Astrocyte of the spinal cord (primary cell): ENCODE data around the gene APOBEC3B.
A peak's percentile ranks its signal among the peaks of the same experiment; 100 is the strongest.
"Not testable (repeated sequence)": the region's sequence is repeated elsewhere in the genome, so short reads cannot be mapped to it uniquely, and the experiment has no call there.

Experiments
- DNase-seq: peaks from one replicate; pipeline ENCODE4 v3.0.0; 2011; ENCODE audit warnings: low read depth, low spot score
- H3K4me3 ChIP-seq: 2 replicates; pipeline ENCODE4 v1.5.1; 2011; ENCODE audit warnings: low read depth, mild to moderate bottlenecking, low read length, moderate library complexity
- in situ Hi-C: cut with HindIII; loops from 2 replicates; pipeline ENCODE4 v1.10.0; 2017; ENCODE audit warnings: low sequenced_read_pairs
- TF ChIP-seq, protein P1 (sequence below): IDR thresholded peaks from 2 replicates; pipeline ENCODE4 v1.5.1; 2012; ENCODE audit warnings: low read depth, mild to moderate bottlenecking, low read length, inconsistent platforms

APOBEC3B gene

DNA sequence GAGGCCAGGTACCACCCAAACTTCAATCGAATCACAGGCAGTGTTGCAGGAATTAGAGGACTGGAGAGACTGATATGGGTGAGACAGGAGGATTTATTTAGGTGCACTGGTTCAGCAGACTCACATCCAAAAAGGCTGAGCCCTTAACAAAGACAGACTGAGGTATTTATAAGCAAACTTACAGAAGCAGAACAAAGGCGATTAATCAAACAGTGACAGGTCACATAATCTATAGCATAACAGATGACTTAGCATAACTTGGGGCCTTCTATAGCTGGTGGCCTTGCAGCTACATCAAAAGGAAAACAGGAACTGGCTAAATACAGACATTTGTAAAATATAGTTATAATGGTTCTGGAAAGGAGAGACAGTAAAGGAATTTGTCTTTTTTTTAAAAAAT, 2.1 kb downstream of the APOBEC3B start:
- in situ Hi-C loops = no loop called here
- DNase-seq = no peak
- no peak overlapping the region for H3K4me3 ChIP-seq
- TF ChIP-seq, protein P1, sequence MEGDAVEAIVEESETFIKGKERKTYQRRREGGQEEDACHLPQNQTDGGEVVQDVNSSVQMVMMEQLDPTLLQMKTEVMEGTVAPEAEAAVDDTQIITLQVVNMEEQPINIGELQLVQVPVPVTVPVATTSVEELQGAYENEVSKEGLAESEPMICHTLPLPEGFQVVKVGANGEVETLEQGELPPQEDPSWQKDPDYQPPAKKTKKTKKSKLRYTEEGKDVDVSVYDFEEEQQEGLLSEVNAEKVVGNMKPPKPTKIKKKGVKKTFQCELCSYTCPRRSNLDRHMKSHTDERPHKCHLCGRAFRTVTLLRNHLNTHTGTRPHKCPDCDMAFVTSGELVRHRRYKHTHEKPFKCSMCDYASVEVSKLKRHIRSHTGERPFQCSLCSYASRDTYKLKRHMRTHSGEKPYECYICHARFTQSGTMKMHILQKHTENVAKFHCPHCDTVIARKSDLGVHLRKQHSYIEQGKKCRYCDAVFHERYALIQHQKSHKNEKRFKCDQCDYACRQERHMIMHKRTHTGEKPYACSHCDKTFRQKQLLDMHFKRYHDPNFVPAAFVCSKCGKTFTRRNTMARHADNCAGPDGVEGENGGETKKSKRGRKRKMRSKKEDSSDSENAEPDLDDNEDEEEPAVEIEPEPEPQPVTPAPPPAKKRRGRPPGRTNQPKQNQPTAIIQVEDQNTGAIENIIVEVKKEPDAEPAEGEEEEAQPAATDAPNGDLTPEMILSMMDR = no peak

DNA sequence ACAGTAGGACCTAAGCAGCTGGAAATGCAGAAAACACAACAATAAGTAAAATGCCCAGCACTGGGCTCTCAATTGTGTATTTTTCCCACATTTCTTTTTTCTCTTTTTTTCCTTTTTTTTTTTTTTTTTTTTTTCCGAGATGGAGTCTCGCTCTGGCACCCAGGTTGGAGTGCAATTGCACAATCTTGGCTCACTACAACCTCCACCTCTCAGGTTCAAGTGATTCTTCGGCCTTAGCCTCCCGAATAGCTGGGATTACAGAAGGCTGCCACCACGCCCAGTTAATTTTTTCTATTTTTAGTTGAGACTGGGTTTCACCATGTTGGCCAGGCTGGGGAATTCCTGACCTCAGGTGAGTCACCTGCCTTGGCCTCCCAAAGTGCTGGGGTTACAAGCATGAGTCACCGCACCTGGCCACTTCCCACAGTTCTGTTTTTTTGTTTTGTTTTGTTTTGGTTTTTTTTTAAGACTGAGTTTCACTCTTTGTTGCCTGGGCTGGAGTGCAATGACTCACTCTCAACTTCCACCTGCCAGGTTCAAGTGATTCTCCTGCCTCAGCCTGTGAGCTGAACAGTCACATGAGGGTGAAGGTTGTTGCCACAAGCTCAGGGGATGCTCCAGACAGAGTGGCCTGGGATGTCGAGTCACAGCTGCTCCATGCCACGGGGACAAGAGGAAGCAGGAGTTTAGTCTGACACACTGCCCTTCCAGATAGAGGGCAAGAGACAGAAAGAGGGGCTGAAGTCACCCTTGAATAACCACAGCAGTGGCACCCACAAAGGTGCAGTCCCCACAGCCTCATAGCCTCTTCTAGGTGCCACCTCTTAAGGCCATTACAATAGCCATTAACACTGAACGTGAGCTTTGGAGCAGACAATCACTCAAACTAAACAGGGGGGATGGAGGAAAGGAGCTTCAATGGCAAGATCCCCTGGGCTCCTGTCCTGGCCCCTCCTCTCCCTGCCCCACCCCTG, 2.9 kb downstream of the APOBEC3B start:
- H3K4me3 ChIP-seq, in situ Hi-C loops: not testable (repeated sequence)
- DNase-seq = peak; percentile 42

DNA sequence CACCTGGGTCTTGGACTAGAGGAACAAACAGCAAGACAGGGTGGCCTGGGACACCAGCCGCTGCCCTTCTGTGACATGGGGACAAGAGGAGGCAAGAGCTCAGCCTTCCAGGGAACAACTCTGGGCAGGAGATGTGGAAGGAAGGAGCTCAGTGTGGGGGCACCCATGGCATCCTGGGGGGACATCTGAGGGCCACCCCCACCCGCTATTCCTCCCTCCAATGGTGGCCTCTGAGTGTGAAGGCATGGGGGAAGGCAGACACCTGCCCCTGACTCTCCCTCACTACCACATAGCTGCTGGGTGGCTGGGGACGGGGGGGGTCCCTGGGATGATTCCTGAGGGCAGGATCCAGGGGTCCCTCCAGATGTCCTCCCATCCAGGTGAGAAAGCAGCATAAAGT, 4.5 kb downstream of the APOBEC3B start:
- in situ Hi-C loops = no loop called here
- DNase-seq = no peak
- TF ChIP-seq, protein P1 = no peak
- no peak overlapping the region for H3K4me3 ChIP-seq

DNA sequence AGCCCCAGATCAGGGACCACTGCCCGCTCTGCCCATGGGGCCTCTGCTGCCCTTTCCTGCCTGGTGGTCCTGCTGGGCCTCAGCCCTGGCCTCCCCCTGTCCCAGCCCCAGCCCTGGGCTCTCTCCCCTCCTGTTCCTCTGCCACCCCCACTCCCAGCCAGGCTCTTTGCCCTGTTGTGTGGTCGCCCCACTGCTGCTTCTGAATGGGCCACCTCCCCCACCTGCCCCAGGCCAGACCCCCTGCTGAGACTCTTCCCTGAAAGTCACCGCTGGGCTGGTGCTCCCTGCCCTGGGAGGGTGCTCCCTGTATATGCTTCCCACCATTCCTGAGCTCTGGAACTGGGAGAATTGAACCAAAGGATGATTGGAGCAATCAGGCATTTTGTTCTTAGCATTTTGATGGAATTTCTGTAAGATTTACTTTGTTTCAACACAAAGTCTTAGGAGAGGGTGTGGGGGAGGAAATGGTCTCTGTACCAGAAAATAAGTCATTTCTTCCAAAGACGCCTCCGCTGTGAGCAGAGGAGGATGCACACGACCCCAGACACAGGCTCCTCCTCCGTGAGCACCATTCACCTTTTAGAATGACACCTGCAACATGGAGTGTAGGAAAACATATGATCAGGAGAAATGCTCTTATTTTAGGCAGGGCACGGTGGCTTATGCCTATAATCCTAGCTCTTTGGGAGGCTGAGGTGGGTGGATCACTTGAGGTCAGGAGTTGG, 5.2 kb downstream of the APOBEC3B start:
- in situ Hi-C loops = no loop called here
- no peak overlapping the region for H3K4me3 ChIP-seq
- TF ChIP-seq, protein P1 = no peak
- DNase-seq = no peak

DNA sequence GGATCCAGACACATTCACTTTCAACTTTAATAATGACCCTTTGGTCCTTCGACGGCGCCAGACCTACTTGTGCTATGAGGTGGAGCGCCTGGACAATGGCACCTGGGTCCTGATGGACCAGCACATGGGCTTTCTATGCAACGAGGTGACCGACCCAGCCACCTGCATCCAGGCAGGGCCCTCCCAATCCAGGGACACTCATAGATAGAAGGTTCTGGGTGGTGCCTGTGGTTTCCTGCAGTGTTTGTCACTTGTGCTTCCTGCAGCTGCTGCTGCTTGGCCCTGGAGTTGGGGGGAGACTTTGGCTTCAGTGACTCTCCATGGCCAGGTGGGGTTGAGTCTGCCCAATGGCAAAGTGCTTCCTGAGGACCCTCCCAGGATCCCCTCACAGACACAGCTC, 7.3 kb downstream of the APOBEC3B start:
- TF ChIP-seq, protein P1 = no peak
- in situ Hi-C loops = no loop called here
- DNase-seq = no peak
- H3K4me3 ChIP-seq = no peak overlapping the region

DNA sequence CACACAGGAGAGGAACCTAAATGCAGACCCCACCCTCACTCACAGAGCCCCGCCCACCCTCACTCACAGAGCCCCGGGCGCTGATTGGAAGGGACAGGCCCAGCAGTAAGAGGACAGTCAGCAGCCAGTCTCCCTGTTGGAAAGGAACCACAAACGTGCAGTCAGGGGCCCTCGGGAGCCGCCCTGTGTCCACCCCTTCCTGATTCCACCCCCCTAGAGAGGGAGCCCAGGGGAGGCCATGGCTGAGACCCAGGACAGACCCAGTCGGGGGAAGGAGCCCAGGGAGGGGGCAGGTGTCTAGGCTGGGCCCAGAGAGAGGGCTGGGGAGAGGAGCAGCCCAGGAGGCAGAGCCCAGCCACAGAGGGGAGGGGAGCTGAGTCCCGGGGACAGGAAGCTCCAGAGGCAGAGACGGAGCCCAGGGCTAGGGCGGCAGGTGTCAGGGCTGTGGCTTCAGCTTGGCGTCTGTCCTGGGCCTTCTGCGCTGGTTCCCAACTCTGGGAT, 10.8 kb downstream of the APOBEC3B start:
- in situ Hi-C loops, H3K4me3 ChIP-seq, DNase-seq: not testable (repeated sequence)

DNA sequence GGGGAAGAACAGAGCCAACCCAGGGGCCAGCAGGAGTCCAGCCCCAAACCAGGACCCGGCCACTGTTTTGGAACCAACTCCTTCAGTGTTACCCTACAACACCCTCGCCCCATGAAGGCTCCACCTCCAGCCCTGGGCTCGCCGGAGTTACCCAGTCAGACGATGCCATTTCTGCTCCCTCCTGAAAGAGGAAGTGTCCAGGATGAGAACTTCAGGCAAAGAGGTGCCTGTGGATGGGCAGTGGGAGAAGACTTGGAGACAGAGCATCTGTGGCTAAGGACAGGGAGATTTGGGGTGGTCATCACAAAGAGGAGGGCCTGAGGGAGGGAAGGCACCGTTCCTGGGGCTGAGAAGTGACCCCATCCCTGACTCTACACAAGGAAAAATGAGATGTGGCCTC, 14.0 kb downstream of the APOBEC3B start:
- TF ChIP-seq, protein P1 = no peak
- in situ Hi-C loops = no loop called here
- no peak for DNase-seq
- H3K4me3 ChIP-seq = no peak overlapping the region
